RPMI7951 (cell line): ENCODE data around the gene RALY. TPM values are rescaled to one million over a fixed set of nuclear protein-coding genes. Genes with fewer than 3 reads are reported as not detected.

Source experiments
- DNase-seq: peaks from one replicate; pipeline ENCODE4 v3.0.0-alpha.2; 2012; ENCODE audit warnings: low read depth
- total RNA-seq: library from RNA; depleted of rRNA; stranded (reverse); fragments of >200 nt; shearing (Covaris generic); gene quantifications from 2 replicates; pipeline ENCODE4 v1.2.3, GENCODE V29; 2014

RALY gene
- total RNA-seq, 1 experiment from 2014 or later, result 153 TPM

DNA sequence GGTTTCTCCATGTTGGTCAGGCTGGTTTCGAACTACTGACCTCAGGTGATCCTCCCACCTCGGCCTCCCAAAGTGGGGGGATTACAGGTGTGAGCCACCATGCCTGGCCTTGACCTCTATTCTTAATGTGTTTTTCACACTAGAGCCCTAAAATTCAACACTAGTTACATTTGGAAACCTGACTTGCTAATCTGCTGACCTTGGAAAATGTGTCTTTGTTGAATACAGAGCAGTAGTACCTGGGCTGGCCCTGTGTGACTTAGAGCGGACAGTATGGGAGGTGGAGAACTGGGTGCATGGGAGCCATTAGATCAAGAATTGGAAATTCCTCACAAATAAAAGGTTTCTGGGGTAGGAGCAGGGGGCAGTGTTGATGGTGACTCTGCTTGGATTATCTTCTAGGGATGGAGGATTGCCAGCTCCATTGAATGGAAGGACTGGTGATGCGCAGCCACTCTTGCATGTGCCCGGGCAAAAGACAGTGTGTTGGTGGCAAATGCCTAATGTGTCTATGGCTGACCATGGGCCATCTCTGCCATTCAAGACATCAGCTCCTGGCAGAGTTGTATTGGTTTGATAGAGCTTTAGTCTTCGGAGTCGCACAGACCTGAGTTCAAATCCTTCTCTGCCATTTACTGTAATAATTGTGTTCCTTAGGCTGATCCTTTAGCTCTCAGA lies 53.4 kb downstream of the RALY start:
- no peak for DNase-seq

DNA sequence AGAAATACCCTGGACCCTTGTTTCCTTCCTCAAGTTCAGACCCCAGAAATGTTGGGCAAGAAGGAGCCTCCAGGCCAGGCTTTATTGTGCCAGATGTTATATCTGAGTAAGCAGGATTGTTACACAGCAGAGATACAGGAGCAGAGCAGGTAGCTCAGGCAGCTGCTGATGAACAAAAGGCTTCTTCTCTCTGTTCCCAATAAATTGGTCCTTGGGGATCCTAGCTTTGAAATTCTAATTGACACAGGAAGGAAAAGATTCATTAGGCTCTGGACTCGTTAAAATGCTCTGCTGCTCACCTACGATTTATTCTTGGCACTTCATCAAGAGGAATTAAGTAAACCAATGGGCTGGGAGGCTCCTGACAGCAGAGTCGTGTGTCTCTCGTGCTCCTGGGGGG lies 54.2 kb downstream of the RALY start:
- no peak for DNase-seq

DNA sequence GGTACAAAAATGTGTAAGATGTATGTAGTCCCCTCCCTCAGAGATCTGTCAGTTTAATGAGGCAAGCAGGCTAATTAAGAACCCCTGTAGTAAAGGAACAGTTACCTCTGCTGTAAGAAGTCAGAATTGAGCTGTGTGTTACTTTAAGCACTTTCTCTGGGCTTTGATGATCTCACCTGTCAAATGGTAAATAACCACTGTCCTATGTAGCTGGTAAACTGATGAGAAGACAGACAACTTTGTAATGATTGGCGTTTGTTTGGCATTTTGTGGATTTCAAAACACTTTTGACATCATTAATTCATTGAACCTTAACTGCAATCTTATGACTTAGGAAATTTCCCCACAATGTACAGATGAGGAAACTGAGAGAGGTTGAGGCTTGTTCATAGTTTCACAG lies 55.7 kb downstream of the RALY start:
- no peak for DNase-seq

DNA sequence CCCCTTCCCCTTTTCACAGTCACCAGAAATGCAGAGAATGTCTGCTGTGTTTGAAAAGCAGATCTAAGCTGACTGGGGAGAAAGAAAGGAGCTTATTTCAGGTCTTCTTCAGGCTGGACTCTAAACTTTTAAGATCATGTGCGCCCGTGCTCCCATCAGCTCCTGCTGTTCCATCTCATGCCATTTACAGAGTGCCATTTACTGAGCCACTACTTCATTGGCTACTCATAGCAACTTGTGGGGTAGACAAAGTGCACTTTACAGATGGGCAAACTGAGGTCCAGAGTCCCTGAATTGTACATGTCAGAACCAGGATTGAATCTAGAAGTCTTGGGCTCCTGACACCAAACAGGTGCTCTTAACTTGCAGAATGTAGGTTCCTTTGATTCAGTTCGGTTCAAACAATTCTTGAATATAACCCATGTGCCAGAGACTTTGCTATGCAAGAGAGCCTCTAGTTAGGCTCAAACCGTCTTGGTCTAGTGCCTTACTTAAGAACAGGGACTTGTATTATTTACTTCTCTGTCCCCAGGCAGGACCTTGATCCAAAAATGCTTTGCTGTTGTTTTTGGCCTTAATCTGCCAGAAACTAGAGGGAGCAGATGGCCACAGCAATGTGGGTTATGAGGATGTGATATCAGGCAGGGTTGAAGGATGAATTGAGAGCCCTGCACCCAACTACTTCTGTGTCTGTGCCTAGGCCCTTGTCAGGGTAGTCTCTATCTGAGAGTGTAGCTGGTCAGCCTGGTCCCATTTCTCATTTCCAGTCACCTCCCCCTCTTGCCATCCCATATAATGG lies 56.4 kb downstream of the RALY start:
- no peak for DNase-seq

DNA sequence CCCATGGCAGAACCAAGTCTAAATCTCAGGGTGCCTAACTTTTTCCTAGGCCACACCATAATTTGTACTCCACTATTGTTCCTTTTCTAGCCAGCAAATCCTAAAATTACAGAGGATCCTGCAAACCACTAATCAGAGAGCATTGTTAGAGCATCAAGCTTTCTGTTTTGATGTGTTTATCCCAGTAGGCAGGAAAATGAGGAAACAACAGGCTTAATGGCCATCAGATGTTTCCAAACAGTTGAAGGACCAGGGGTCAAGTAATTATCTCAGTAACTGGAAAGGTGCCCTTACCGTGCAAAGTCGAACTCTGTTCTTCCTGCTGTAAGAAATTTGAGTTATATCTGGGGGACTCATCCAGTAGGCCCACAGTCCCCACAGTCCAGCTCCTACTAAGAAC lies 58.7 kb downstream of the RALY start:
- no peak for DNase-seq

DNA sequence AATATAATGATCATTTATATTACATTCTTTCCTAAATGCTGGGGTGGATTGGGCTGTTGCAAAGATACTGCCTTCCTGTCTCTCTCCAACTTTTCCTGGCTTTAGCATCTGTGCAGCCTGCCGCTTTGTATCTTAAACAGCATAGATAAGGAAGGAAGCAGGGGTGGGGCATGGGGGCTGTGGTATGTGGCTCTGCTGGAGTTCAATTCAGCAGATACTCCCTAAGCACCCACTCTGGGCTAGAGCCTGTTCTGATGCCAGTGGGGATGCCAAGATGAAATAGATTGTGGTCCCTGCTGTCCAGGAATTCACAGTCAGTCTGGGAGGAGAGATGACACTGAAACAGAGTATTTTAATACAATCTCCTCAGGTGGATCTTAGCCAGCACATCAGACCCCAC lies 61.6 kb downstream of the RALY start:
- DNase-seq, result no peak

DNA sequence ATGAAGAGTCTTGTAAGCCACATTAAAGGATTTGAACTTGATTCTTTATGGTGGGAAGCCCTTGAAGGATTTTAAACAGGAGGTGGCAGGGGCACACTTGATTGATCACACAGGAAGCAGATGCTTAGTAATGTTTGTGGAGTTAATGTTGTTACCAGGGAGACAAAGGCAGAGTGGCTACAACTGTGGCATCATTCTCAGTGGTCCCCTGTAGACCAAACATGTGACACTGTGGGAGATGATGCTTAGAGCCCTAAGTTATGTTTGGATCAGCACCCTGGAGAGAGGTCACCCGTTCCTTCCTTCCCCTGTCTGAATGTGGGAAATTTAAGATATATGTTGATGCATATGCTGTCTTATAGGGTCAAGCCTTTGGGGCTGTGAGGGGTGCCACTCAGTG lies 65.1 kb downstream of the RALY start:
- DNase-seq, result peak; percentile 32

DNA sequence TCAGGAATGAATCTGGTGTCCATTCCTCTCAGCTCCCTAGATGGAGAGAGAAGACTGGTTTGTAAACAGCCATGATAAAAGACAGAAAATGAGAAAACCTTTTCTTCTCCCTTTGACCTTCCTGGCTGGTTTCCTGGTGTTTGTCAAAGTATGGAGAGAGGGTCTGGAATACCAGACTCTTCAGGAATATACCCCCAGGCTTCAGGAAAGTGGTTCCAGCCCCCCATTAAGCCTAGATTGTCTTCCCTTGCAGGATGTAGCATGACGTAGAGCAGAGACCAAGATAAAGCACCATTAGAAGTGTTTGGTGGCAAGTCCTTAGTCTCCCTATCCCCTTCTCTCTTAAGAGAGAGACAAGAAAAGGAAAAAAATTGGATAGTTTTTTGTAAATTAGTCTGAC lies 67.3 kb downstream of the RALY start:
- DNase-seq, result no peak

DNA sequence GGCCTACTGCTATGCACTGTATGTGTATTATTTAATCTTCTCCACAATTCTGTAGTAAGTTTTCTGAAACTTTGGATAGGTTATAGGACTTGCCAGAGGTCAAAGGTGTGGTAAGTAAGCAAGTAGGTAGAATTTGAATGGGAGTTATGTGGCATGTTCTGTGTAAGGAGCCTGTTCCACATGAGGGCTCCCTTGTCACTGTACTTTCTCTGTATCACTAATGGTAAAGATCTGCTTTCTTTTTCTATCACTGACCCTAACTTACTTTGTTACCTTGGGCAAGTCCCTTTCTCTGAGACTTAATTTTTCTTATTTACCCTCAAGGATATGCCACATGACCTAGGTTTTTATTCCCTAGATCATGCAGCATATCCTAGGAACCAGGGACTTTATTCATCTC lies 68.0 kb downstream of the RALY start:
- DNase-seq, result no peak

DNA sequence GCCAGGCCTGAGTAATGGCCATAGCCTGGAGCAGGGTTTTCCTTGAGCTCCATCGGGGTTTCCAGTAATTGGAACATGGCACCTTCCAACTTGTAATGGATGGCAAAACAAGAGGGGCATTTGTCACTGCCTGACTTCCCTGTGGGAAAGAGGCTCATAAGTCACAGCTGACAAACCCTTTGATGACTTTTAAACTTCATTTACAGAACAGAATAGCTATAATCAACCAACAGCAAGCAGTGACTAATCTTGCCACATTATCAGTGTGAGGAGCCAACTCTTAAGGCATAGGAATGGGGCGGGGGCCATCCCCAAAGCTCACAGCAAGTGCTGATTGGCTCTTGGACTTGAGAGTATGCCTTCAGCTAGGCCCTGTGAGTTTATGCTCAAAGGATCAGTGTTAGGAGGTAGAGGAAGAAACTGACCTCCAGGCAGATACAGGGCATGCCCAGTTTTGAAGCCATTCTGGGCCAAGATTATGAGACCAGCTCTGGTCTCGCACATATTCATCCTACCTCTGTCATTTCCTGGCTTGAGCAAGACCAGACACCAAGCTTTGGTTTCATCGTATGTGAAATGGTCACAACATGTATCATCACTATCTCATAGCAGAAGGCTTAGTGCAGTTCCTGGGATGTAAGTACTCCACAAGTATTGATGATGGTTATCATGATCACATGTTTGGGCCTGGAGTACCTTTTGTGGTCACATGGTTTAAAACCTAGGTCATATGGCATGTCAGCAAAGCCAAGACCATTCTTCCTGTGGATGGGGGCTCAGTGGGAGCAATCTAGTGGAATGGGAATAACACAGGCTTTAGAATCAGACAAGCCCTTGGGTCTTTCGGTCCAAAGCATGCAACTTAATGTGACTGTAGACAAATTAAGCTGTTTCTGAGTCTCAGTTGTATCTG lies 69.1 kb downstream of the RALY start:
- peak; percentile 48 for DNase-seq

DNA sequence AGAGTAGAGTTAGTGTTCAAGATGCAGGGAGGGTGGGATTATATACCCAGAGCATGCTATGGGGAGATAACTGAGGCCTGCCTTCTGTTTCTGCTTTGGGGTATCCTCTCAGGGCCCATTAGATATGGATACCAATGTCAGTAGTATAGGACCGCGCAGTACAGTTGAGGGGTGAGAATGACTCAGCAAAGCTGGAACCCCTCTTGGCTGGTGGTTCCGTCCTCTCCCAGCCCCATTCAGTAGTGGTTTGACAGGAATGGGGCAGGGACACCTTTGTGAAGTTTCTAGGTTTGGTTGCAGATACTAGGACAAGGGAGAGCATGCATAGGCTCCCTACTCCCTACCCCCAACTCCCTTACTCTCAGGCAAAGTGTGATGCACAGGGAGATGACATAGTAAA lies 70.6 kb downstream of the RALY start:
- no peak for DNase-seq

DNA sequence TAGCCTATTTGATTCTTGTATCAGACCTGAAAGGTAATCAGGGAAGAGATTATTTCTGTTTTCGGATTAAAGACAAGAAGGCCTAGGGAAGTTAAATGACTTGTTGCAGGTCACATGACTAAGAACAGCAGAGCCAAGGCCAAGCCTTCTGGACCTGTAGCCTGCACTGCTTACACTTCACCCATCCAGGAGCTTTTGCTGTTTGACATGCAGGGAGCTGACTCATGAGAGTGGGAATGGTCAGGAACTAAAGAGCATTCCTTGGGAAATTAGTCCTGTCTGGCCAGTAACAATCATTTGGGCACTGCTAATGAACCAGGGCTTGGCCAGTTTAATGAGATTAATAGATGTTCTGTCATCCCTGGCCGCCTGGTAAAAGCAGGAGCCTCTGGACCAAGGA lies 71.5 kb downstream of the RALY start:
- DNase-seq, result peak; percentile 84

DNA sequence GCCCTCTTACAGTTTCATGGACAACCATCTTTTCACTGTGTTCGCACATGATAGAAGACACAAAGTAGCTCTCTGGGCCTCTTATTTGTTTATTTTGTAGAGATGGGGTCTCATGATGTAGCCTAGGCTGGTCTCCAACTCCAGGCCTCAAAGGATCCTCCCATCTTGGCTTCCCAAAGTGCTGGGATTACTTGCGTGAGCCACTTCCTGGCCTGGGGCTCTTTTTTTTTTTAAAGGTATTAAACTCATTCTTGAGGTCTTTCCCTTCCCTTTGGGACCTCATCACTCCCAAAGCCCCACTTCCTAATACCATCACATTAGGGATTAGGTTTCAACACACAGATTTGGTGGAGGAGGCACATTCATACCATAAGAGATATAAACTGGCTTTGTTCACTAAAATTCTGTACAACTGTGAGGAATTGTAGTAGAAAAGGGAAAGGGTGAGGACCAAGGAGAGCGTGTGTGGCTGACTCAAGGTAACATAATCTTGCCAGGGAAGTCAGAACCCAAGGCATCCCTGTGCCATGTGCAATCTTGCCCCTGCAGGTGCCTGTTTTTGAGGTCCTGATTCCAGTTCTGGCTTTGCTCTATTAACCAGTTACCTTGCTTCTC lies 72.9 kb downstream of the RALY start:
- DNase-seq, result peak; percentile 91

DNA sequence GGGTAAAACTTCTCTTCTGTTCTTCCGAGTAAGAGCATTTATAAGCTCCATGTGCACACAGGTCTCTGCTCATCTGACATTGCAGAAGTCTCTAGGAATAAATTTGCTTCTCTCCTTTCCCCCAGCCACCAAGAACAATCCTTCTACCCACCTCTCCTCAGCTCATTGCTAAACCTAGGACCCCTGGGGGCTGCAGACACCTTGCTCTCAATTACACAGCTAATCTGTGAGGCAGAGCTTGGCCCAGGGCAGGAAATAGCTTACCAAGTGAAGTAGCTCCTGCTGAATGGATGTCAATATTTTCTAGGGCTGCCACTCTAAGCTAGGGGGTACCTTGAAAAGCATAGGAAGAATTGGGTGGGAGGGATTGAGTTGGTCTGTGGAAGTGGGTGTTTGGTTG lies 74.3 kb downstream of the RALY start:
- no peak for DNase-seq

DNA sequence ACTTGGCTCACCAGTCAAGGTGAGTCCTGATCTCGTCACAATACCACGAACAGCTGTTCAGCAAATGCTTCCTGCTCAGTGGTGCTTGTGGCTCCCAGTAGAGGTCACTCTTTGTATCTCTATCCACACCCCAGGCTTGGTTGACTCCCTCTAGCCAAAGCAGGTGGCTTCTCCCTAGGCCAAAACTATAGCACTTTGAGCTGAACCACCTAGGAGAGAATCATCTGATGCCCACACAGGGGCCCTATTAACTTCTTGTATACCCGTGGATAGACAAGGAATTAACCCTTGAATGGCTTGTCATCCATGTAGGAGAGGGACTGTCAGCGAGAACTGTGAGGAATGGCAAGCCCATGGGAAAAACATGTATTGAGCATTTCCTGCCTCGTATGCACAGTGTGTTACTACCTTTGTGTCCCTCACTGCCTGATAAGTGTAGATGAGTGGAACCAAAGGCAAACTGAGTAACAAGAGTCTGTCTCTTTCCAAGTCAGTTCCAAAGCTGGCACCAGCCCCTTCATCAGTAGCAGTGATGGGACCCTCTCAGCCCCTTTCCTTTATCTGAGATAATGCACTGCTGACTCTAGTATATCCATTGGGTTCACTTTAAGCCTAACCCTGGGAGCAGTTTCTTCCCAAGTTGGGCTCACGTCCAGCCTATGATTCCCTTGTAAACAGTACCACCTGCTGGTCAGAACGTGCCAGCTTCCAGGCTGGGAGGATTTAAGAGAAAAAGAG lies 75.8 kb downstream of the RALY start:
- peak; percentile 80 for DNase-seq

DNA sequence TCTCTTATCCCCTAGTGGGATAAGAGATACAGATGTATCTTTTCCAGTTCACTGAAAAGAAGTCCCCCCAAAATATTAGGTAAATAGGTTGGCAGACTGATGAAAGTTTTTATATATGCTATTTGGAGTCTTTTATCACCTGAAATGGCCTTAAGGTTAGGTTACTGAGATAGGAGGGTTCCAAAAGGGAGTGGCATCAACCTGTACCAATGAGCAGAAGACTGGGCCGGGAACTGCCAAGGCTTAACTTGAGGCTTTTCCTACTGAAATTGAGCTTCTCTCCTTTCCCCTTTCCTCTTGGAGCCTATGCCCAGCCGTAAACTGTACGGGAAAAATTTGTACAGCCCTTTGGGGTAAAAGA lies 76.3 kb downstream of the RALY start:
- DNase-seq, result no peak

DNA sequence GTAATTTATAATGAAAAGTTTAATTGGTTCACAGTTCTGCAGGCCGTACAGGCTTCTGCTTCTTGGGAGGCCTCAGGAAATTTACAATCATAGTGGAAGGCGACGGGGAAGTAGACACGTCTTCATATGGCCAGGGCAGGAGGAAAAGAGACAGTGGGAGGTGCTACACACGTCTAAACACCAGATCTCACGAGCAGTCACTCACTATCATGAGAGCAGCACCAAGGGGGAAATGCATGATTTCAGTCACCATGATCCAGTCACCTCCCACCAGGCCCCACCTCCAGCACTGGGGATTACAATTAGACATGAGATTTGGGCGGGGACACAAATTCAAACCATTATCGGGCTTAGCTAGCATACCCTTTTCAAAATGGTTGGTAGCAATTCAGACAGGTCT lies 77.1 kb downstream of the RALY start:
- no peak for DNase-seq

DNA sequence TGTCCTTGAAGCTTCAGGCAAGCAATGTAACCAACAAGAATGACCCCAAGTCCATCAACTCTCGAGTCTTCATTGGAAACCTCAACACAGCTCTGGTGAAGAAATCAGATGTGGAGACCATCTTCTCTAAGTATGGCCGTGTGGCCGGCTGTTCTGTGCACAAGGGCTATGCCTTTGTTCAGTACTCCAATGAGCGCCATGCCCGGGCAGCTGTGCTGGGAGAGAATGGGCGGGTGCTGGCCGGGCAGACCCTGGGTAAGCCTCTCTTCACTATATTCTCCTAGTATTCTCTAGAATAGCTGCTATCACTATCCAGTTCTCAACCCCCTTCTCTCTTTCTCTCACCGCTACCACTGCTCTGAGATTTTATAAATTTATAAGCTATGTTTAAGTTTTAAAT lies 78.4 kb downstream of the RALY start:
- DNase-seq, result no peak

DNA sequence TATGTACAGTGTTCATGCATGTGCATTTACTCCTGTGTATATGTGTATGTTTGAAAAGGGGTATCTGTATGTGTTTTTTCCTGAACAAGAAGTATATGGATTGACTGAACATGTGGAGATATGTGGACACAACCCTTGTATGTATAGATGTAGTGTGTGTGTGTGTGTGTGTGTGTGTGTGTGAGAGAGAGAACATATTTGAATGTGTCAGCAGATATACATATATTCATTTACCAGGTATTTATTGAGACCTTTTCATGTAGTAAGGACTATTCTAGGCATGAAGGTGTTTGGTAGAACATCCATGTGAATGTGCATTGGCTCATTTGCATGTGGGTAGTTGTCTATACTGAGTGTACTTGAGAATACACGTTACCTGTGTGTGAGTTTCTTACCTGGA lies 79.1 kb downstream of the RALY start:
- DNase-seq, result no peak

DNA sequence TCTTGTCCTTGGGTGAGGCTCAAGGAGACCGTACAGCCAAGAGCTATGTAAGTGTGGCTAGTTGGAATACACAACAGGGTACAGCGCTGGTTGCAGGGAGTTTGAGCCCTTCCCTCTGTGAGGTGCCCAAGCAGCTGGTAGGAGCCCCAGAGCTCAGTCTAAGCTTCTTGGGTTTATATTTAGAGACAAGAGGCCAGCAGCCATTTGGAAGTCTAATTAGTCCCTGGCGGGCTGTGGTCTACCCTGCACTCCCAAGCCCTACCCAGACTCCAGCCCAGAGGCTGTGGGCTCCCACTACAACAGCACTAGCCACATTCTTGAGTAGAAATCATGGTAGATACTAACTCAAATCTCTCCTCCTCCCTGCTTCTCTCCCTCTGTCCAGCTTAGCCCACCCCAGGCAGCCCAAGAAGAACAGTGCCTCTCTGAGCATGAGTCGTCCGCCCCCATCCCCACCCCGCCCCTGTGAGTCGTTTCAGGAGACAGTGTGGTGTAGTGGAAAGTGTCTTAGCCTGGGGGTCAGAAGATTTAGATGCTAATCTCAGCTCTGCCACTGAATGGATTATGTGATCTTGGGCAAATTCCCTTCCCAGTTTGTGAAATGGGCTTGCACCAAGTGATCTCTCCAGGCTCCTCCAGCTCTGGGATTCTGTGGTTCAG lies 80.5 kb downstream of the RALY start:
- peak; percentile 54 for DNase-seq

DNA sequence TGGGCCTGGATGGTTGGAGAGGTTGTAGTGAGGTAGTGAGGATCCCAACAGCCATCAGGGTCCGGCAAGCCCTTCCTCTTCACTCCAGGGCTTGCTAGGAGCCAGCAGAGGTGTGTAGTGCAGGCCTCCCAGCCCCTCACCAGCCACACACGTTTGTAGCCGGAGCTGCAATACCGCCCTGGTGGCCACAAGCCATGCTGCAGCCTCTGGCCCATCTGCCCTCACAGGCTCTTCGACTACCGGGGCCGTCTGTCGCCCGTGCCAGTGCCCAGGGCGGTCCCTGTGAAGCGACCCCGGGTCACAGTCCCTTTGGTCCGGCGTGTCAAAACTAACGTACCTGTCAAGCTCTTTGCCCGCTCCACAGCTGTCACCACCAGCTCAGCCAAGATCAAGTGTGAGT lies 81.9 kb downstream of the RALY start:
- DNase-seq, result no peak
